Measurements from ENCODE around the gene ZBED1.

- TF ChIP-seq POLR2A (IDR thresholded peaks at IDR 0.05), result no peak
- TF ChIP-seq, protein P1, sequence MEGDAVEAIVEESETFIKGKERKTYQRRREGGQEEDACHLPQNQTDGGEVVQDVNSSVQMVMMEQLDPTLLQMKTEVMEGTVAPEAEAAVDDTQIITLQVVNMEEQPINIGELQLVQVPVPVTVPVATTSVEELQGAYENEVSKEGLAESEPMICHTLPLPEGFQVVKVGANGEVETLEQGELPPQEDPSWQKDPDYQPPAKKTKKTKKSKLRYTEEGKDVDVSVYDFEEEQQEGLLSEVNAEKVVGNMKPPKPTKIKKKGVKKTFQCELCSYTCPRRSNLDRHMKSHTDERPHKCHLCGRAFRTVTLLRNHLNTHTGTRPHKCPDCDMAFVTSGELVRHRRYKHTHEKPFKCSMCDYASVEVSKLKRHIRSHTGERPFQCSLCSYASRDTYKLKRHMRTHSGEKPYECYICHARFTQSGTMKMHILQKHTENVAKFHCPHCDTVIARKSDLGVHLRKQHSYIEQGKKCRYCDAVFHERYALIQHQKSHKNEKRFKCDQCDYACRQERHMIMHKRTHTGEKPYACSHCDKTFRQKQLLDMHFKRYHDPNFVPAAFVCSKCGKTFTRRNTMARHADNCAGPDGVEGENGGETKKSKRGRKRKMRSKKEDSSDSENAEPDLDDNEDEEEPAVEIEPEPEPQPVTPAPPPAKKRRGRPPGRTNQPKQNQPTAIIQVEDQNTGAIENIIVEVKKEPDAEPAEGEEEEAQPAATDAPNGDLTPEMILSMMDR (IDR thresholded peaks at IDR 0.05), result no peak
Measured at GRCh38 chrX:2517055-2517454, 16.3 kb upstream of the ZBED1 start.
